WERI-Rb-1 (cell line): Measurements from ENCODE around the gene CRTAP.
A peak's percentile ranks its signal among the peaks of the same experiment; 100 is the strongest.
"Not testable (repeated sequence)": the region's sequence is repeated elsewhere in the genome, so short reads cannot be mapped to it uniquely, and the experiment has no call there.

Source experiments
- DNase-seq: peaks from one replicate; pipeline ENCODE4 v3.0.0-alpha.2; 2020
- H3K27ac ChIP-seq: fragments of 250-450 bp; sonication (Bioruptor Pico); 2 replicates; pipeline ENCODE4 v1.5.1; 2020; ENCODE audit warnings: mild to moderate bottlenecking, moderate library complexity
- H3K27me3 ChIP-seq: fragments of 250-450 bp; sonication (Bioruptor Pico); 2 replicates; pipeline ENCODE4 v1.5.1; 2021; ENCODE audit warnings: mild to moderate bottlenecking, low read depth, moderate library complexity; ENCODE audit not compliant: insufficient read depth, severe bottlenecking
- H3K36me3 ChIP-seq: fragments of 250-450 bp; sonication (Bioruptor Pico); 2 replicates; pipeline ENCODE4 v1.5.1; 2020; ENCODE audit warnings: mild to moderate bottlenecking, moderate library complexity
- H3K4me3 ChIP-seq: 2 replicates; pipeline ENCODE4 v1.5.1; 2011; ENCODE audit warnings: low read depth, mild to moderate bottlenecking, control low read depth, low read length
- H3K9me3 ChIP-seq: fragments of 250-450 bp; sonication (Bioruptor Pico); 2 replicates; pipeline ENCODE4 v1.5.1; 2021; ENCODE audit warnings: mild to moderate bottlenecking, moderate library complexity; ENCODE audit not compliant: severe bottlenecking
- CTCF ChIP-seq: IDR thresholded peaks from 2 replicates; pipeline ENCODE4 v1.5.1; 2011; ENCODE audit warnings: low read depth, mild to moderate bottlenecking, control low read depth, inconsistent platforms, low read length

CRTAP gene

GRCh38 chr3:33074217-33075067 is 39.4 kb upstream of the CRTAP start:
- H3K4me3 ChIP-seq, result no peak overlapping the region
- DNase-seq, result peak; percentile 70
- no peaks in the 10 kb centered on the region for H3K27me3 ChIP-seq
- no peaks in the 10 kb centered on the region for H3K9me3 ChIP-seq
- no peak overlapping the region for H3K27ac ChIP-seq
- TF ChIP-seq CTCF, result peak; percentile 94
- H3K36me3 ChIP-seq, result no peaks in the 10 kb centered on the region

- TF ChIP-seq CTCF, result no peak
- no peak overlapping the region for H3K4me3 ChIP-seq
- H3K27ac ChIP-seq, result no peak overlapping the region
- no peaks in the 10 kb centered on the region for H3K9me3 ChIP-seq
- DNase-seq, result no peak
- no peaks in the 10 kb centered on the region for H3K36me3 ChIP-seq
- no peaks in the 10 kb centered on the region for H3K27me3 ChIP-seq
Observed at GRCh38 chr3:33075995-33076394, 37.8 kb upstream of the CRTAP start.

- no peak overlapping the region for H3K27ac ChIP-seq
- H3K36me3 ChIP-seq, result no peaks in the 10 kb centered on the region
- DNase-seq, result no peak
- TF ChIP-seq CTCF, result no peak
- no peaks in the 10 kb centered on the region for H3K9me3 ChIP-seq
- H3K27me3 ChIP-seq, result no peaks in the 10 kb centered on the region
- H3K4me3 ChIP-seq, result no peak overlapping the region
Observed at GRCh38 chr3:33076952-33077351, 36.9 kb upstream of the CRTAP start.

- TF ChIP-seq CTCF, result no peak
- Histone ChIP-seq H3K9me3 (no peaks in the 10 kb centered on the region), H3K36me3 (no peaks in the 10 kb centered on the region)
Observed at GRCh38 chr3:33077976-33078375, 35.8 kb upstream of the CRTAP start.

GRCh38 chr3:33079813-33080212 is 34.0 kb upstream of the CRTAP start:
- H3K36me3 ChIP-seq, H3K9me3 ChIP-seq, DNase-seq, H3K27me3 ChIP-seq, H3K27ac ChIP-seq, H3K4me3 ChIP-seq: not testable (repeated sequence)

More at GRCh38 chr3:33077976-33078375, 35.8 kb upstream of the CRTAP start:
- H3K27me3 ChIP-seq, result no peaks in the 10 kb centered on the region
- no peak overlapping the region for H3K27ac ChIP-seq
- H3K4me3 ChIP-seq, result no peak overlapping the region
- no peak for DNase-seq

- H3K27me3 ChIP-seq, result no peaks in the 10 kb centered on the region
- no peak overlapping the region for H3K4me3 ChIP-seq
- no peak for TF ChIP-seq CTCF
- H3K27ac ChIP-seq, result no peak overlapping the region
- H3K9me3 ChIP-seq, result no peaks in the 10 kb centered on the region
- no peak for DNase-seq
- no peaks in the 10 kb centered on the region for H3K36me3 ChIP-seq
Observed at GRCh38 chr3:33081812-33082211, 32.0 kb upstream of the CRTAP start.
